ENCODE data around the gene ZNF529. TPM values are rescaled to one million over a fixed set of nuclear protein-coding genes. Genes with fewer than 3 reads are reported as not detected.

Gene ZNF529
- total and polyA plus RNA-seq, 2 of the 8 experiments (the other 6 are each of a cell fraction or from before 2014, with no cell fraction given) = 8.4 to 14.1 TPM

- TF ChIP-seq SP2 (IDR thresholded peaks at IDR 0.05; ENCODE audit: low read length) (no peak), NRF1 (IDR thresholded peaks at IDR 0.05; ENCODE audit: low read depth, low read length) (no peak), ASH2L (IDR thresholded peaks at IDR 0.05; ENCODE audit: low read length) (no peak), JUN (IDR thresholded peaks at IDR 0.05; ENCODE audit: low read depth, low read length) (no peak), TEAD4 (IDR thresholded peaks at IDR 0.05; ENCODE audit: low read depth, low read length) (no peak), SAP30 (IDR thresholded peaks at IDR 0.05; ENCODE audit: insufficient read depth, insufficient replicate concordance, low read length) (no peak), KDM1A (IDR thresholded peaks at IDR 0.05; ENCODE audit: borderline replicate concordance, low read length) (no peak), SUZ12 (IDR thresholded peaks at IDR 0.05; ENCODE audit: low read length) (no peak), POLR2A (IDR thresholded peaks at IDR 0.05; ENCODE audit: control extremely low read depth in 1 of 2, low read depth in 2 of 2, low read length in 2 of 2) (no peak), SIX5 (IDR thresholded peaks at IDR 0.05; ENCODE audit: low read depth, low read length) (no peak)
Observed at GRCh38 chr19:36574741-36575140, 1.6 kb upstream of the ZNF529 start (continued).
